AG04449 (cell line): ENCODE measurements around the gene FAM120AOS.

ENCODE experiments used
- CTCF ChIA-PET: fragments of 350-600 bp; formaldehyde crosslinking; extraction: SDS; loops from one replicate; lab custom pipeline; 2021; ENCODE audit warnings: antibody characterized with exemption; lab: Yijun Ruan, JAX
- POLR2A ChIA-PET: fragments of 400-600, 350-600 bp; formaldehyde crosslinking; extraction: SDS; loops from one replicate; lab custom pipeline; 2020; ENCODE audit warnings: antibody characterized with exemption, inconsistent platforms; lab: Yijun Ruan, JAX
- DNase-seq: peaks from one replicate; pipeline ENCODE4 v3.0.0-alpha.2; 2010; ENCODE audit warnings: low read depth, low spot score
- H3K4me3 ChIP-seq: 2 replicates; pipeline ENCODE4 v1.5.1; 2011; ENCODE audit warnings: low read depth, mild to moderate bottlenecking, control low read depth, low read length
- CTCF ChIP-seq: IDR thresholded peaks from one replicate; pipeline ENCODE4 v1.5.1; 2011; ENCODE audit warnings: mild to moderate bottlenecking, moderate library complexity, low read length, control low read depth, inconsistent platforms; ENCODE audit not compliant: insufficient read depth; ENCODE audit errors: missing control alignments

FAM120AOS gene

DNA sequence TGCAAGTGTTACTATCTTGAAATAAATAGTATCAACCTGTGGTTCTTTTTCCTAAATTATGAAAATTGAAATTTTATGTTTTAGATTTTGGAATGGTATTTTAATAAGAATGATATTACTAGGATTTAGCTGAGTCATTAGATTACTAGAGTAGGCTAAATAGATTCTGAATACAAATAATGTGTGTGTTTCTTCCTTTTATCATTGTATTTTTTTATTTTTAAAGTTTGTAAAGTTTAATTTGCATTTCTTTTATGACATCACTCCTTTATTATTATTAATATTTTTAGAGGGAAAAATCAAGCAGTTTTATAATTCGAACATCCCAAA lies 8.0 kb upstream of the FAM120AOS start:
- ChIA-PET POLR2A (no interaction called here), CTCF (no interaction called here)
- no peak overlapping the region for H3K4me3 ChIP-seq
- no peak for DNase-seq
- TF ChIP-seq CTCF, result no peak

DNA sequence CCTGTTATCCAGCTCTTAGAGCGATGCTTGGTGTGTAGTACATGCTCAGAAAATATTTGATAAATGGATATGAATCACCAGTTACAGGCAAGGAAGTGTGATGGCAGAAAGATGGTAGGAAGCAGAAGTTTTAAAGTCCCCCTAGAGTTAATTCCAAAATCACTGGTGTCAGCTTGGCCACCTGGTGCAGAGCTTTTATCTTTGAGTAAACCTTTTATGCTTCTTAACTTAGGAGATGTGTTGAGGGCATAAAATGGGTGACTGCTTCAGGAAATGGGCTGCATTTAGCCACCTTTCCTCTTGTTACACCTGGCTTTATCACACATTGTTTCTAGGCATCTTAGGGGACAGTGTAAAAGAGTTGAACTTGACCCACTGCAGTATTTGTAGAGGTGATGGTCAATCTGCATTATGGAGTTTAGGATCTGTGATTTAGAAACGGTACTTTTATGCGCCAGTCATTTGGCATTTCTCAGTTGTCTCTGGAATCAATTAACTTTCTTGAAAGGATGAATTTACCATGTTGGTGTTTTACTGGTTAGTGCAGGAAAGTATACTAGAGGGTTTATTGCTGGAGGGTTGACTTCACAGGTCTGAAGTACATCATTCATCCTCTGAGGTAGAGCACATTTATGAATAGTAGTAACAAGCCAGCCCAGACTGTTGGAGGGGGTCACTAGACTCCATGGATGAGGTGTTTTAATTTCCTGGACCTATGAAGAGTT lies 7.5 kb upstream of the FAM120AOS start:
- no peak for TF ChIP-seq CTCF
- ChIA-PET POLR2A (interaction anchor here (0.6 kb wide), 1 partner anchor 9 kb away, joined by 3 read pairs; no protein-coding TSS in a partner anchor), CTCF (interaction anchor here (0.6 kb wide), 1 partner anchor 23 kb away, joined by 3 read pairs; no protein-coding TSS in a partner anchor)

GRCh38 chr9:93459432-93459847 lies 6.1 kb upstream of the FAM120AOS start:
- no peak overlapping the region for H3K4me3 ChIP-seq
- ChIA-PET CTCF (no interaction called here), POLR2A (no interaction called here)
- no peak for TF ChIP-seq CTCF
- DNase-seq, result no peak

More for the DNA sequence above, 7.5 kb upstream of the FAM120AOS start:
- DNase-seq, result no peak
- H3K4me3 ChIP-seq, result no peak overlapping the region

- no peak overlapping the region for H3K4me3 ChIP-seq
- POLR2A ChIA-PET, result no interaction called here
Observed at GRCh38 chr9:93458712-93459111, 5.3 kb upstream of the FAM120AOS start.

DNA sequence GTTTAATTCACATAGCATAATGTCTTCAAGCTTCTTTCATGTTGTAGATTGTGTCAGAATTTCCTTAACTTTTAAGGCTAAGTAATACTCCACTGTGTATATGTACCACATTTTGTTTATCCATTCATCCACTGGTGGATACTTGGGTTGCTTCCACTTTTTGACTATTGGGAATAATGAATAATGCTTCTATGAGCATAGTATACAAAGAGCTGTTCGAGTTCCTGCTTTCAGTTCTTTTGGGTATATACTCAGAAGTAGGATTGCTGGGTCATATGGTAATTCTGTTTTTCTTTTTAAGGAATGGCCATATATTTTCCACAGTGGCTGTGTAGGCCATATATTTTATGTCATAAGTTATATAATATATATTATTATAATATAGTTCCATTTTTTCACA lies 3.6 kb upstream of the FAM120AOS start:
- no peak for TF ChIP-seq CTCF
- ChIA-PET CTCF (interaction anchor here (1.4 to 1.8 kb wide), 2 partner anchors 9 to 109 kb away, joined by 3 to 9 read pairs; no protein-coding TSS in a partner anchor), POLR2A (no interaction called here)
- H3K4me3 ChIP-seq, result no peak overlapping the region
- no peak for DNase-seq

More at GRCh38 chr9:93458712-93459111, 5.3 kb upstream of the FAM120AOS start:
- no peak for TF ChIP-seq CTCF
- DNase-seq, result no peak
- CTCF ChIA-PET, result interaction anchor here (1.6 kb wide), 1 partner anchor 108 kb away, joined by 5 read pairs; no protein-coding TSS in a partner anchor

- DNase-seq, result no peak
- ChIA-PET CTCF (interaction anchor here (0.7 to 1.8 kb wide), 3 partner anchors 8 to 110 kb away, joined by 3 to 9 read pairs (median 3); no protein-coding TSS in a partner anchor), POLR2A (no interaction called here)
- TF ChIP-seq CTCF, result no peak
- H3K4me3 ChIP-seq, result no peak overlapping the region
Observed at GRCh38 chr9:93456504-93456903, 3.1 kb upstream of the FAM120AOS start.
